GM19372 (cell line): ENCODE results near the gene ACTG1.
A peak's percentile ranks its signal among the peaks of the same experiment; 100 is the strongest.

Experiments
- ATAC-seq: cut with Tn5 transposase; IDR thresholded peaks from one replicate; pipeline ENCODE4 v1.9.1; 2021; ENCODE audit warnings: mild to moderate bottlenecking, low read depth, moderate library complexity; ENCODE audit not compliant: unreplicated experiment

The ACTG1 gene

DNA sequence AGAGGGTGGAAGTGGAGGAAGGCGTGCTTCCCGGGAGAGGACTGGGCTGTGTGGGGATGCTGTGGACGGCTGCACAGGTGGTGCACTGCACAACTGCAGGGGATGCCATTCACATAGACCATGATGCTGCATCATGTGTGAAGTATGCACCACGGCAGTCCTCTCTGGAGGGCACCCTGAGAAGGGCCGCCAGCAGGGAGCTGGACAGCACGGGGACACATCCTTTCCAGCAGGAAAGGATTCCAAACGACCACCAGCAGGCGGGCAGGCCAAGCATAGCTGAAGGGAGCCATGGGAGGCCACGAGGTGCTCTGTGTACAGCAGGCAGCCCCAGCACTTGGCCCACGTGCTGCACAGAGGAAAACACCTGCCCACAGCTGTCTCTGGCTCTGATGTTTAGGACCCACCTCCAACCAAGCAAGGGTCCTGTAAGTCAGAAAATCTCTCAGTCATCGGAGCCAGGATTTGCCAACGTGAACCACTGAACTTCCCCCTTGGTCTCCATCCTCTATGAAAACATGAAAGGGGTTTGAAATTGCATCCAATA is 10.1 kb downstream of the ACTG1 start:
- no peak for ATAC-seq

DNA sequence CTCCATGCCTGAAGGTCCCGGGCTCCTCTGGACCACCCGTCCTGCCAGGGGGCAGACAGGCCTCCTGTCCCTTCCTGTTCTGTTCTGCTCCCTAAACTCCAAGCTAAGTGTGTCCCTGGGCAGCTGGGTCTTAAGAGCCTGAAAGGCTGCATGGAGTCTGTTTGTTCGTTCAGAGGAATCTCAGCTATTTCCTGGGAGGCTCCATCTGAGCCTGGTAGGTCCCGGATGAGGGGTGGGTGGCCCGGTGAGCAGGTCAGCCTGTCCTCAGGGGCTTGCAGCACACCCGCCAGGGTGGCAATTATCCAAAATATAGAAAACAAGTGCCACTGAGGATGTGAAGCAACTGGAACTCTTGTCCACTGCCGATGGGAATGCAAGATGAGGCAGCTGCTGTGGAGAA is 12.6 kb downstream of the ACTG1 start:
- ATAC-seq: no peak

DNA sequence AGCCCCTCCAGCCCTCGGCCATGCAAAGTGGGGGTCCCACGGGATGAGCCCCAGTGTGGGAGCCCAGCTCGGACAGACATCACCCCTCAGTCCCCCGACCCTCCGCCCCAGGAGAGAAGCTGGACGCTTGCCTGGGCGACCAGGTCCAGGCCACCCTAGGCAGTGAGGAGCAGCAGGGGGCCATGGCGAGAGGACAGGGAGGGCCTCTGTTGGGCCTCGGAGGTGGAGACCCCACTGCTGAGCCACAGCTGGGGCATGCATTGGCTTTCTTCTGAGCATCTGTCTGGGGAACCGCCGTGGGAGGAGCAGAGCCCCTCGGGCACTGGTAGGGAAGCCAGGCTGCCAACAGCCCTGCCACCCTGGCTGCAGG is 13.0 kb downstream of the ACTG1 start:
- no peak for ATAC-seq

DNA sequence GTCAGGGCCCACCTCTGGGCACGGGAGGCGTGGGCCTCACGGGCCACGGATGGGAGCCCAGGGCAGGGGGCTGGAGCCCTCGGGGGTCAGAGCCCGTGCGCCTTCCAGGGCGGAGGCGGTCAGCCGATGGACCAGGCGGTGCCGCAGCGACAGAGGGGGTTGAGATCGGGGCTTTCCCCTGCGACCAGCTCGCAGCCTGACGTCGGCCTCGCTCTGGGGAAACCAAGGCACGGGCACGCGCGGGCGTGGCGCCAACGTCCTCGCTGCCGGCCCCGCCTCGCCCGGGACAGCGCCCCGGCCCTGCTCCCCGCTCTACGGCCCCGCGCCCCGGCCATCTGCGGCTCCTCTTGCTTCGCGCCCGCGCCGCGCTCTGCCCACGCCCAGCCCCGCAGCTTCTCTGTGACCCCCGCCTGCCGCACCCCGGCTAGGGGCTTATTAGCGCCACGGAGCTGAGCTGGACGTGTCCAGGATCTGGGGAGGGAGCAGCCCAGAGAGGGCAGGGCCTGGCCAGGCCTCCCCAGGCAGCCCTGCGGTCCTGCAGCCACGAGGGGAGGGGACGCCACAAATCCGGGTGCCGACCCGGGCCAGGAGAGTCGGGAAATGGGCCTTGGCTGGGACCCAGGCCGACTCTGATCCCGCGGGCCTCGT is 13.5 kb downstream of the ACTG1 start:
- no peak for ATAC-seq

DNA sequence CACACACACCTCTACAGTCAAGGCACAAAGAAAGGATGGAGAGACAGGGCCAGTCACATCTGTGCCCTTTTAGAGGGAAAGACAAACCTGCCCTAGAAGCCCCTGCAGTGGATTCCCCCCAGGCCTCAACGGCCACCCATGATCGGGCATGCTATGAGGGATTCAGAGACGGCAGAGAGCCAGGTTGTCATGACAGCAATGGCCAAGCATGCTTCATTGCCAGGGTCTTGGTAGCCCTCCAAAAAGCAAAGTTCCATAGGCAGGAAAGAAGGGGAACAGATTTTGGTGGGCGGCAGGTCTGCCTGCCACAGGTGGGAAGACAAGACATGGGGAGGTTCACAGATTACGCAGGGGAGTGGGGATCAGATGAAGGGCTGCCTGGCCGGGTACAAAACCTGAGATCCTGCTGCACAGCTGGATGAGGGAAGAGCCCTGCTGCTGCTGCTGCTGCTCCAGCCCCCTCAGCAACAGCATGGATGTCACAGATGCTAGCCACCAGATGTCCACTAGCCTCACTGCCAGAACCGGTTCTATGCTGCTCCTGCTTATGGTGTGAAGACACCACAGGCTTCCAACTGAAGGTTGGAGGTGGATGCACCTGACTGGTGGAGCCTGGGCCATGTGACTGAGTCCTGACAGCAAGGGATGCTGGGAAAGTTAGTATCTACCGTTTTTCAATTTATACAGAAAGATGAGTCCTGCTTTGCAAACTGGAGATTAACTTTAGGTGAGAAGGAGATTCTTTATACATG is 17.8 kb downstream of the ACTG1 start:
- ATAC-seq: no peak

DNA sequence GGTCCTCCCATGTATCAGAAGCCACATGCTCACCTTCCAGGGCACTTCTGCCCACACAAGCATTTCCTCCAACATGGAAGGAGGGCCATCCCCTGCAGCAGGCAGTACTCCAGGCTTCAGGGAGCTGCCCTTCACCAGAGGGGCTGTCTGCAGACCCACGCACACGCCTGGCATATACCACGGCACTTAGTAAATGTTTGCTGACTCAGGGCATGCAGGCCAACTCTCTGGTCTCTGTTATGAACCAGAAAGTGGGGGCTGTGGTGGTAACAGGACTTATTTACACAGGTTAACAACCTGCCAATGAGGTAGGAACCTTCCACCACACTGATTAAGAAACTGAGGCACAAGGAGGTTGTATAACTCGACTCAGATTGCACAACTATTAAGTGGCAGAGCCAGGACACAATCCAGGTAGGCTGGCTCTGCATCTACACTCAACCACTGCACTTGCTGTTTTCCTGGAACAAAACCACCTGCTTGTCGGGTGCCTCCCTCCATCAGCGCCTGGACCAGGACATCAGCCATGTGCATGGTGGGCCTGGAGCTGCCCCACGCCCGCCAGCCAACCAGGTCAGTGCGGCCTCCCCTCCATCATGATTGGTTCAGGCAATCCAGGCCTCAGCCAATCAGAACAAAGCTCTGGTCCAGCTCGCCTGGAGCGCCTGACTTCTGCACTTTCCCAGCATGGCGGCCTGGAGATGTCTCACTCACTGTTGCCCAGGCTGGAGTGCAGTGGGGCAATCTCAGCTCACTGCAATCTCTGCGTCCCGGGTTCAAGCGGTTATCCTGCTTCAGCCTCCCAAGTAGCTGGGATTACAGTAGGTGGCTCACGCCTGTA is 19.2 kb downstream of the ACTG1 start:
- no peak for ATAC-seq

DNA sequence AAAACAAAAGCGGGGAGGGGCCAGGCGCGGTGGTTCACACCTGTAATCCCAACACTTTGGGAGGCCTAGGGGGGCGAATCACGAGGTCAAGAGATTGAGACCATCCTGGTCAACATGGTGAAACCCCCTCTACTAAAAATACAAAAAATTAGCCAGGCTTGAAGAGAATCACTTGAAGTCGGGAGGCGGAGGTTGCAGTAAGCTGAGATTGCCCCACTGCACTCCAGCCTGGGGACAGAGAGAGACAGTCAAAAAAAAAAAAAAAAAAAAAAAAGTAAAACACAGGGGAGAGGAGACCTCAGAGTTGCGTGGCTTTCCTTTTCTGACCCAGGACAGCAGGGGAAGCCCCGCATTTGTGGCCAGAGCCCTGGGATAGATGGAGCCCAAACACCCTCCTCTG is 19.9 kb downstream of the ACTG1 start:
- ATAC-seq: no peak

DNA sequence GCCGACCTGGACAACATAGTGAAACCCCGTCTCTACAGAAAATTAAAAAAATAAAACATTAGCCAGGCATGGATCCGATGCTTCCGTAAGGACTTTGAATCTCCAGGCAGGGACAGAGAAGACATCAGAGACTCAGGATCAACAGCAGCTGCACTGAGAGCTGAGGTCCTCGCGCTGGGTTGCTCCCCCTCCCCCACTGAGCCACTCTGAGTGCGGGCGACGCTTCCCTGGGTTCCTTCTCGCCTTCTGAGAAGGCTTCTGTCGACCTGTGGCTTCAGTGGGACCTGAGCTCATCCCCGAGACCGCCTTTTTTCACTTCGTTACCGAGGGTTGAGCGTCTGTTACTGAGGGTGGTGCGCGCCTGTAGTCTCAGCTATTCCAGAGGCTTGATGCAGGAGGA is 20.4 kb downstream of the ACTG1 start:
- no peak for ATAC-seq

DNA sequence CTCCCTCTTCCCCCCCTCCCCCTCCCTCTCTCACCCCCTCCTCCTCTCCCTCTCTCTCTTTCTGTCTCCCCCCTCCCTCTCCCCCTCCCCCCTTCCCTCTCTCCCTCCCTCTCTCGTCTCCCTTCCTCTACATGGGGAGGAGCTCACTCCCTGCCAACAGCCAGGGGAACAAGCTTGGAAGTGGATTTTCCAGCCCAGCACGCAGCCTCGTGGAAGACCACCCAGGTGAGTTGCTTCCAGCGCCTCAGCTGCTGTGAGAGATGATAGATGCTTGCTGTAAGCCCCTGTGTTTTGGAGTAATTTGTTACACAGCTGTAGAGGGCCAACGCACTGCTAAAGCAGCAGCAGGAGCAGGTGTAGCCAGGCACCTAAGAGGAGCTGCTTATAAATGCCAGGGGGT is 20.8 kb downstream of the ACTG1 start:
- ATAC-seq: no peak

DNA sequence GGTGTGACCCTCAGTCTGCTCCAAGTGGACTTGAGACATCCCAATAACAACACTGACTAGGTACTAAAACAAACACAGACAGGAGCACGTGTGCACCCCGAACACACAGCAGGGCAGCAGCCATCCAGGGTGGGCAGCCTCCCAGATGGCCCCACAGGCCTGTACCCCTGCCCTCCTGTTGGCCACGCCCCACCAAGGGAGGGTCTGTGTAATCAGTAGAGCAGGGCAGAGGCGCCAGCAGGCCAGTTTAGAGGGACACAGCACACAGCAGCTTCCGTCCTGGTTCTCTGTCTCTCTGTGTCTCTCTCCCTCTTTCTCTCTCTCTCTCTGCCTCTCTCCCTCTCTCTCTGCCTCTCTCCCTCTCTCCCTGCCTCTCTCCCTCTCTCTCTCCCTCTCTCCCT is 21.4 kb downstream of the ACTG1 start:
- ATAC-seq: no peak

DNA sequence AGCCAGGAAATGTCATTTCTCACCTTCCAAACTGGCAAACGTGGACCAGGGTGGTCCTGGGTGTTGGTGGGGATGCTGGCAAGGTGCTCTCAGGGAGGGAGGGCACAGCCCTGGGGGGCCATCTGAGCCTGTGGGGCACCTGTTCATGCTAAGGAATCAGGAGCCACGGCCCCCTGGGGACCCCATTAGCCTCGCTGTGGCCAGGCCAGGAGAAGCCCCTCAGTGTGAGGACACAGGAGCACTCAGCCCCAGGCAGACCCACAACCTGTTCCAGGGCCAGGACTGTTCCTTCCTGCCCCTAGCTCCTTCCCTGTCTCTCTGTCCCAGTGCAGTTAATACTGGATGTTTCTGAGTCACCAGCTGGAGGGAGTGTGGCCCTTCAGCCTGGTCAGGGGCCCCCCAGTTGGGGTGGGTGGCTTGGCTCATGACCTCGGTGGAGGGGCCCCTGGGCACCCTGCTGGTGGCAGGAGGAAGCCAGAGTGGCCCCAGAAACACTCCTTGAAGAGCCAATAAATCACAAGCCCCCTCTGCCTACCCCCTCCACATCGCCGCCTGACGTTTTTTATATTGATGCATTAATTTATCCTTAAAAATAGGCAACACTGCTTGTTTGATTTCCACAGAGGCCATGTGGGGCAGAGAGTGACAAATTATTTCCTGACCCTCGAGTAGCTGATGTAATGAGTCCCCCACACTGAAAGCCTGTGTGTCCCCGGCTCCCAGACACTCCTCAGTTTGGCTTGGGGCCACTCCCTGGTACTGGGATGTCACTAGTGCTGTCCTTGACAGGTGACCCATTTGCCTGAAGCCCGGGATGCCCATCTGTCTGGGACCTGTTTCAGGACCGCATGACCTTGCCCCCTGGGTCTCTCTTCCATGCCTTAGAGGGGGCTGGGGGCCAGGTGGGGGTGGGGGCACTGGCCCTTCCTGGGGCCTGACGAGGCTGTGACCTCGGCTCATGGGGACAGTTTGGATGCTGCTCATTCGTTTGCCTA is 22.3 kb downstream of the ACTG1 start:
- no peak for ATAC-seq

DNA sequence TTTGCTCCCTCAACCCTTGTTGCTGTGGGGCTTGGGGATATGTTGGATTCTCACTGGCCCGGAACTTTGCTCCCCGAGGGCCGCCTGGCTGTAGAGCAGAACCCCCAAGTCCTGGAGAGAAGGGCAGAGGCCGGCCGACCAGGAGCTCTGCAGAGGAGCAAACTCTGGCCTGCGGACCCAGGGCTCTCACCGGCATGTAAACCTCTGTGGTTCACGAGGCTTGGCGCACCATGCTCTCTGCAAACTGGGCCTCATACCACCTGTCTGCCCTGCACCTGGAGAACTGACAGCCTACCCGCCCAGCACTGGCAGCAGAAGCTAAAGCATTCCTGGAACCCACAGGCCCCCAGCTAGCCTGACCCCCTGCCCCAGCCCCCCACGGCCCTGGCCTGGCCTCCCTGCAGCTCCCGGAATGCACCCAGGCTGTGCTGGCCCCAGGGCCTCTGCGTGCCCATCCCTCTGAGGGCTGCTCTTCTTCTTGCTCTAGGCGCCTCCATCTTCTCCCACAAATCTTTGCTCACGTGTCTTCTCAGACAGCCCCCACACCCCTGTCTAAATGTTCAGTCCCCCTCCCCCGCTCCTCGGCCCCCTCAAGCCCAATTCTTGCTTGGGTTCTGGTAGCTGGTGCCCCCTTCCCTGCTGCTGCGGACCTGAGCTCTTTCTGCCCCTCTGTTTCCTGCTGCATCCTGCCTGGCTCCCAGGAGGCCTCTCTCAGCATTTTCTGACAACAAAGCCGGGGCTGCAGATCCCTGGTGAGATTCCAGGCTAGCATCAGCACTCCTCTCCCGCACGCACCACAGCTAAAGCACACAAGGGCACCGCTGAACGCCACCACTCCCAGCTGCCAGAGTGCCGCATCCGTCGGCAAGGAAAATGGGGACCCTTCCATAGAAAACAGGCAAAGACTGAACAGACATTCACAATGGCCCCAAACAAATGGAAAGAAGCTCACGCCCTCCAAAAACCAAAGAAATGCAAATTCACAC is 23.3 kb downstream of the ACTG1 start:
- ATAC-seq: no peak

DNA sequence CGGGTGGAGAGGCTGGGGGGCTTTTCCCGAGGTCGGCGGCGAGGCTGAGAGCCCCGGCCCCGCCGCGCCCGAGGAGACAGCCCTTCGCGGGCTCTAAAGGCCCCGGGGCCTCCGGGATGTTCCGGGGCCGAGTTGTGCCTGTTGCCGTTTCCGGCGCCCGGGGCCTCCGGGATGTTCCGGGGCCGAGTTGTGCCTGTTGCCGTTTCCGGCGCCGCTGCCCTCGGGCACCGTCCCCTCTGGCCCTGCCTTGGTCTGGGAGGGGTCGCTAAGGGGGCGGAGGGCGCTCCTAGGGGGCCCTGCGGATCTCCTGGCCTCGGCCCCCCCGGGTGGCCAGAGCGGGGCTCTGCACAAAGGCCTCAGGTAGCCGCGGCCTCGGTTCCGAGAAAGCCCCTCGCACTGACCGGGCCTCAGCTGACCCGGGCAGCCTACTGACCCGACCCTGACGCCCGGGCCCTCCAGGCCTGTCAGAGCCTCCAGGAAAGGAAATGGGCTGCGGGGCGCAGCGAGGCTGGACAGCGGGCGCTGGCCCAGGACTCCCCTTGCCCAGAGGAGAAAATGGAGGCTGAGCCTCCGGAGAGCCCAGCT is 24.2 kb downstream of the ACTG1 start:
- ATAC-seq: no peak

DNA sequence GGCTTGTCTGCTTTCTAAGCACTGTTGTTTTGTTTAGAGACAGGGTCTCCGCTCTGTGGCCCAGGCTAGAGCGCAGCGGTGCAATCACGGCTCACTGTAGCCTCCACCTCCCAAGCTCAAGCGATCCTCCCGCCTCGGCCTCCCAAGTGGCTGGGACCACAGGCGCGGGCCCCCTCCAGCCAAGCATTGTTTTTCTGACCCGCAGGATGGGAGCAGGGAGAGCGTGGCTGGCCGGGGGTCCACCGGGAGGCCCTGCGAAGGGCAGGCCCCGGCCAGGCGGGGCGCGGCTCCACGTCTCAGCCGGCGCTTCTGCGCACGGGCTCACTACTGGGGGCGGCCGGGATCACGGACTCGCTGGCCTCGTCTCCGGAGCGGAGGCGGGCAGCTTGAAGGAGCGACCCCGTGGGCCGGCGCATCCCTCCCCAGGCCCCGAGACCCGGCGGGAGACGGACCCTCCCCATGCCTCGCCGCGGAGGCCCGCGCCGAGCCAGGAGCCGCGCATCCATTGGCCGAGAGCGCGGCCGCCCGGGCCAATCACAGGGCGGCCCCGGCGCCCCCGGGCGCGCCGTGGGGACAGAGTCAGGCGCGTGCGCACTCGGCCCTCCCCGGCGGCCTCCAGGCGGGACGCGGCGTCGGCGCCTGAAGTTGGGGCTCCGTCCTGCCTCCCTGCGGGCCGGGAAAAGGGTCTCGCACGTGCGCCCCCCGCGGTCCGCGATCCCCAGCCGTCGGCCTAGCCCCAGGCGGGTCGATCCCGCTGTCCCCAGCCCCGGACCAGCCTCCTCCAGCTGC is 24.9 kb downstream of the ACTG1 start:
- ATAC-seq: no peak

DNA sequence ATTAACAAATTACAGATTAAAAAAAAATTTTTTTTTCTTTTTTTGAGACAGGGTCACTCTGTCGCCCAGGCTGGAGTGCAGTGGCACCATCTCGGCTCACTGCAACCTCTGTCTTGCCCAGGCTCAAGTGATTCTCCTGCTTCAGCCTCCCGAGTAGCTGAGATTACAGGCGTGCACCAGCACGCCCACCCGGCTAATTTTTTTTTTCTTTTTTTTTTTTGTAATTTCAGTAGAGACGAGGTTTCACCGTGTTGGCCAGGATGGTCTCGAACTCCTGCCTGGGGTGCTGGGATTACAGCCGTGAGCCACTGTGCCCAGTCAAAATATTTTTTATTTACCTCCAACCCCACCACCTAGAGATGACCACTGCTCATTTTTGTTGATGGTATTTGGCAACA is 25.5 kb downstream of the ACTG1 start:
- ATAC-seq: no peak

DNA sequence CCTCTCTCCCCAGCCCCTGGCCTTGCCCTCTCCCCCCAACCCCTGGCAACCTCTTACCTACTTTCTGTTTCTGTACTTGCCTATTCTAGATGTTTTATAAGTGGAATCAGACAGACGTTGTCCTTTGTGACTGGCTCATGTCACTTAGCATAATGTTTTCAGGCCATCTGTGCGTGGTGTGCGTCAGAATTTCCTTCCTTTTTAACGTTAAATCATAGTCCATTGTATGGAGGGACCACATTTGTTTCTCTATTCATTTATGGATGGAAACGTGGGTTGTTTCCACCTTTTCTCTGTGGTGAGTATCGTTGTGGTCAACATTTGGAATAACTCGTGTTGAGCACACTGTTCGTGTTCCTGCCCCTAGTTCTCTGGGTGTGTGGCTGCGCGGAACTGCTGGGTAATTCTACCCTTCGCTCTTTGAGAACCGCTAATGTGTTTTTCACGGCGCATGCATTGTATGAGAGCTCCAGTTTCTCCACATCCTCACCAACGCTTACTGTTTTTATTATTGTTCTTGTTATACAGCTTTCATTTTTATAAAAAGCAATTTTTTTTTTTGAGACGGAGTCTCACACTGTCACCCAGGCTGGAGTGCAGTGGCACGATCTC is 26.3 kb downstream of the ACTG1 start:
- ATAC-seq: no peak

DNA sequence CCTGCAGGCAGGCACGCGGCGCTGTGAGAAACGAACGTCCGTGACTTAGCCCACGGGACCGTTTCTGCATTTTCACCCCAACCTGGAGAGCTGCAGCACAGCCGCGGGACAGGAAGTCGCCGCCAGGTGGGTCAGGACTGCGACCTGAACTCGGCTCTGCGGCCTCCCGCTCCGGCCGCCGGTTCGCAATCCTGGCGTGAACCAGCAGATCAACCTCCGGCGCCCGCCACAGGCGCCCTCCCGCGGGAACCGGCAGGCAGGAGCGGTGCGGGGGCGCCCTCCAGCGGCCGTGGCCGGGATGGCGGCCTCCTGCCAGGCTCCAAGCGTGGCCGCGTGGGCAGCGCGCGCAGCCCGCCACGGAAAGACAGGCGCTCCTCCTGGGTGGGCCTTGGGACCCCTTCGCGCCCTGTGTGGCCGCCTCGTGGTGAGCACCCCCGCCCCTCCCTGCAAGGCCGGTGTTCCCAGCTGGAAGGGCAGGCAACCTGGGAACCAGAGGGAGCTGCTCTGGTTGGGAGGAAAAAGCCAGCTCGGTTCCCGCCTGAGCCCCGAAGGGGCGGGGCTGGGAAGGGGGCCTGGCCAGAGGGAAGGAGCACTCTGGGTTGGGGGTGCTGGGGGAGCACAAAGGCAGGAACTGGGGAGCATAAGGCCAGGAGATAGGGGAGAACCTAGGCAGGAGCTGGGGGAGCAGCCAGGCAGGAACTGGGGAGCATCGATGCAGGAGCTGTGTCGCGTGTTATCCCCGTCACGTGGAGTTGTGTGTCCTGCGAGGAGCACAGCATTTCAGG is 28.2 kb downstream of the ACTG1 start:
- peak; percentile 59 for ATAC-seq
